Skin epidermis (tissue), 12 donors: Measurements from ENCODE around the gene POLR3F.
"Not testable (repeated sequence)": the region's sequence is repeated elsewhere in the genome, so short reads cannot be mapped to it uniquely, and the experiment has no call there.

ENCODE experiments used
- H3K27ac ChIP-seq, 21 experiments: fragments of 200-600 bp; sonication (generic) in 11 of 21; one replicate each; pipeline ENCODE4 v1.5.0; 2020; ENCODE audit warnings: mild to moderate bottlenecking in 3 of 21, inconsistent platforms in 2 of 21, moderate library complexity in 2 of 21
- H3K4me3 ChIP-seq, 7 experiments: fragments of 200-600 bp; sonication (generic) in 2 of 7; one replicate each; pipeline ENCODE4 v1.5.0; 2020; ENCODE audit warnings: inconsistent platforms in 2 of 7, mild to moderate bottlenecking in 2 of 7, moderate library complexity in 1 of 7

Gene POLR3F

DNA sequence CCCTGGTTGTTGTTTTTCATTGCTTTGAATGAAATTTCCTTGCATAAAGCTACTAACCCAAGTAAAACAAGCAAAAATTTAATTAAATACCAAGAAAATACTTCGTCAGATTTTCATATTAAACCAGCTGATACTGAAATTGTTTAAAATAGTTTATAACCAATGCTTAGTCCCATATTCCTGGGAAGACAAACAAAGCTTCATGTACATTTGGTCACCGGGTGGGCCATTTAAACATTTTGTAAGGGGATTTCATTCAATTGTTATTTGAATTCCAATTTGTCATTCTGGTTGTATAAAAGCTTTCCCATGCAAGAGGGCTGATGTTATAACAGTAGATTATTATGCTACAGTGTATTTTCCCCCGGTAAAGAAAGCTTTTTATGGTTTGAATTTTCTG lies 30.4 kb downstream of the POLR3F start:
- Histone ChIP-seq H3K27ac (peak overlapping the region in 9 of 21 experiments; percentile 17 to 89 (median 74)), H3K4me3 (peak overlapping the region in 1 of 7 experiments; percentile 68)

DNA sequence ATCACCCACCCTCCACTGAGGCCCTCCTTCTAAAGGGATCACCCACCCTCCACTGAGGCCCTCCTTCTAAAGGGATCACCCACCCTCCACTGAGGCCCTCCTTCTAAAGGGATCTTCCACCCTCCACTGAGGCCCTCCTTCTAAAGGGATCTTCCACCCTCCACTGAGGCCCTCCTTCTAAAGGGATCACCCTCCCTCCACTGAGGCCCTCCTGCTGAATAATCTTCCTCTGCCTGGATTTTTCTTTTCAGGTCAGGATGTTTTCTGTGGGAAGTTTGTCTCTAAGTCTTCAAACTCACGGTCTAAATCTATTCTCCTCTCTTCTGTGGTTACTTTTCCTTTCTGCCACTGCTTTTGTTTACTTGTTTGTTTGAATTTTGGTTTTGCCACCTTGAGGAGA lies 34.5 kb downstream of the POLR3F start:
- H3K4me3 ChIP-seq, H3K27ac ChIP-seq: not testable (repeated sequence)

DNA sequence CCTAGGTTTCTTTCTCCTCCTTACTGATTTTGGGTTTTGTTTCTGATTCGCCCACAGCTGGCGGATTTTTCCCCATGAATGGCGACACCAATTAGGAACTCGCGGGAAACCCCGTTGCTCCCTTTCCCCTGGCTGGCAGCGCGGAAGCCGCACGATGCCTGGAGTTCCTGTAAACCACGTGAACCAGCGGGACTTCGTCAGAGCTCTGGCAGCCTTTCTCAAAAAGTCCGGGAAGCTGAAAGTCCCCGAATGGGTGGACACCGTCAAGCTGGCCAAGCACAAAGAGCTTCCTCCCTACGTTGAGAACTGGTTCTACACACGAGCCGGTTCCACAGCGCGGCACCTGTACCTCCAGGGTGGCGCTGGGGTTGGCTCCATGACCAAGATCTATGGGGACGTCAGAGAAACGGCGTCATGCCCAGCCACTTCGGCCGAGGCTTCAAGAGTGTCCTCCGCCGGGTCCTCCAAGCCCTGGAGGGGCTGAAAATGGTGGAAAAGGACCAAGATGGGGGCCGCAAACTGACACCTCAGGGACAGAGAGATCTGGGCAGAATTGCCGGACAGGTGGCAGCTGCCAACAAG lies 37.4 kb downstream of the POLR3F start:
- Histone ChIP-seq H3K4me3 (peak overlapping the region in 4 of 7 experiments; percentile 1 to 19 (median 9)), H3K27ac (peak overlapping the region in 9 of 21 experiments; percentile 1 to 82 (median 69))

DNA sequence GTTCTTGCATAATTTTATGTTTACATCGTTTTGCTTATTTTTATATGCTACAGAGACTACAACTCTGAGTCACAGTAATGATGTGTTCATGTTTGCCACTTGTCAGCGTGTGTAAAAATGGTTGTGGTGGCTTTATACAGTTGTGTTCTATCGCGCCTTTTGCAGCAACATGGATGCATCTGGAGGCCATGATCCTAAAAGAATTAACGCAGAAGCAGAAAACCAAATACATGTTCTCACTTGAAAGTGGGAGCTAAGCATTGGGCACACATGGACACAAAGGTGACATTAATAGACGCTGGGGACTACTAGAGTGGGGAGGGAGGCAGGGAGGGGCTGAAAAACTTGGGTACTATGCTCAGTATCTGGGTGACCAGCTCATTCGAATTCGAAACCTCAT lies 39.6 kb downstream of the POLR3F start:
- H3K4me3 ChIP-seq: peak overlapping the region; percentile 52 to 91 (median 74)
- H3K27ac ChIP-seq: peak overlapping the region in 20 of 21 experiments; percentile 67 to 99 (median 92)

DNA sequence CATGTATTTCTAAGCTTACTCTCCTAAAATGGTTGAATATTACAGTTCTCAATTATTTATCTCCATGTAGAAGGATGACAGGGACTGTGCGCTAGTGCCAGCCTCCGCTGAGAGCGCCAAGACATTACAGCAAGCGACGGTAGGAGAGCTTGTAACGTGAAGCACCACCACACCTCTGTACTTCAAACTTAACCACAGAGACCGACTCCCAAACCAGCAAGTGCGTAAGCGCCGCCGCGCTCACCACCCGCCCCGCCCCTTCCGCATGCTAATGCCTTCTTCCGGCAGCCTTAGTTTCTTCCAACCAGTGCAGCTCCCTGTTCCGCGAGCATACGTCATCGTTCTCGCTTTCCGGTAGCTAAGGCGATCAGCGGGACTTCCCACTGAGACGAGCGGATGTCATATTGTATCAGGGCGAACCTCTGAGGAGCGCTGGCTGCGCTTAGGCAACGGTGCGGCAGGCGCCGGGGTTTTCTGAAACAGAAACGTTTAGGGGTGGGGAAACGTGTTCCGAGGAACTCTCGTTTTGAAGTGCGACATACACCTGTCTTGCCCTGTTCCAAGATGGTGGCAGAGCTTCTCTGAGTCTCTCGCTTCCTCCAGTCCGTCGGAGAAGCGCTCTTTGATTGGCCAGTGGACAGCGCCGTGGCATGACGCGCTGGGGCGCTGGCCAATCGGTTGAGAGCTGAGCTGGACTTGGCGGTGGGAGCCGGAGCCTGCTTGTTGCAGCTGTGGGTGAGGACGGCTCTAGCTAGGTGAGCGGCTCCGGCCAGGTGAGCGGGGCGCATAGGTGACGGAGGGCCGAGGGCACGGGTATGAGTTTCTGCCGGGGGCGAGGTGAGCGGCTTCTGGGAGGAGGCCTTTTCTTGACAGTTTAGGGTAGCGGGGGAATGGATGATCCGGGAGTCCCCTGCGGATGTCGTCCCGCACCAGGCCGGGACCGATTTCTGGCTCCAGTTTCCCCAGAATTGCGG lies 40.3 kb downstream of the POLR3F start, which contains the start of gene SEC23B:
SEC23B (plus strand) TSS at position 723 of the 974 bp plus-strand sequence. CDS start 2,896 bp downstream, outside the sequence.
- peak within 1 kb of the TSS; percentile 52 to 91 (median 74) for H3K4me3 ChIP-seq
- H3K27ac ChIP-seq: peak within 1 kb of the TSS; percentile 54 to 99 (median 92)

DNA sequence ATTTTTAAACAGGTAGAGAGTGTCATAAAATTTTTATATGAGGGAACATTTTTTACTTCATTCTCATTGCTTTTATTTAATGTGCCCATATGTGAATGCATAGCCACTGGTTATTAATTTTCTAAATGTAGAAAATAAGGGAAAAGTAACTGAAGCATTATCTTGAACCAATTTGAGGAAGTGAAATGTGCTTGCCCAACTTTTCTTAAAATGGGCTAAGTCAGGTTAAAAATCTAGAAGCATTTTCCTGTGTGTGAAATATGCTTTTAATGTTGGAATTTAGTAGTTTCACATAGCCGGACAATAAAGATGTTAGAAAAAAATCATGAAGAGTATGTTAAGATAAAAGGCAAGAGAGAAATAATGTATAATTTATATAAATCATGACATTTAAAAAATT lies 44.4 kb downstream of the POLR3F start:
- H3K4me3 ChIP-seq: no peak overlapping the region
- no peak overlapping the region for H3K27ac ChIP-seq

DNA sequence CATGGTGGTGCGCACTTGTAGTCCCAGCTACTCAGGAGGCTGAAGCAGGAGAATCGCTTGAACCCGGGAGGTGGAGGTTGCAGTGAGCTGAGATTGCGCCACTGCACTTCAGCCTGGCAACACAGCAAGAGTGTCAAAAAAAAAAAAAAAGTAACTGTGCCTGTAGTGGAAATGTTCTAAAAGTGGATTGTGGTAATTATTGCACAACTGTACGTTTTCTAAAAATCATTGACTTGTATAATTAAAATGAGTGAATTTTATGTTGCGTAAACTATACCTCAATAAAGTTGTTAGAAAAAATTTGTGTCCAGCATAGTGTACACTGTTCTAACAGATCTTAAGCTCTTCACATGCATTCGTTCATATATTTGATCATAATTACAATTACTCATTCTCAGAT lies 46.0 kb downstream of the POLR3F start:
- Histone ChIP-seq H3K4me3 (no peak overlapping the region), H3K27ac (no peak overlapping the region)

DNA sequence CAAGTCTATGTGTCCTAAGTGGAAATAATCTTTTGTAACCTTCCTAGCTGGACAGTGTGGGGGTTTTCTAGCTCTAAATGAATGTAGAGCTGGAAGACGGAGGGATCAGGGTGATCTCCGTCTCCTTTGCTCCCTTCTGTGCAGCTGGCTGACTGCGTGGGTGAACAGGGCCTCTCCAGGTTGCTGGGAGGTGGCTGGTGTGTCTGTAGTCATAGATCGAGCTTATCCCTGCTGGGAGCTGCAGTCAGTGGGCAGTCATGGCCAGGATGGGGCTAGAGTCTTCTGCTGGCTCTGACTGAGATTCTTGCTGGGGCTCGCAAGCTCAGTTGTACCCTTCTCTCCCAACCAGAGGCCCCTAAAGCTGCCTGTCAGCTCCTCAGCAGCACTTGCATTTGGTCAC lies 46.9 kb downstream of the POLR3F start:
- H3K27ac ChIP-seq: no peak overlapping the region
- no peak overlapping the region for H3K4me3 ChIP-seq

DNA sequence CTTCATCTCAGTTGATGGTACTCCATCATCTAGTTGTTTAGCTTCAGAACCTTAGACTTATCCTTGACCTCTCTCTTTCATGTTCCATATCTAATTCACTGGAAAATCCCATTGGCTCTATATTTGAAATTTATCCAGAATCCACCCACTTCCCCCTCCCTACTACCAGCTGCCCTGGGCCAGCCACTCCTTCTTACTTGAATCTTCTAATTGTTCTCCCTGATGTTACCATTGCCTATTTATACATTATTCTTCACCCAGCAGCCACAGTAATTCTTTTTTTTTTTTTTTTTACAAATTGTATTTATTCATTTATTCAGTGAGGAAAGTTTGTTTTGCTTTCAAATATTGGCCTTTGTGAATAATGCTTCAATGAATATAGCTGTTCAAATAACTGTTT lies 48.8 kb downstream of the POLR3F start:
- no peak overlapping the region for H3K27ac ChIP-seq
- no peak overlapping the region for H3K4me3 ChIP-seq

DNA sequence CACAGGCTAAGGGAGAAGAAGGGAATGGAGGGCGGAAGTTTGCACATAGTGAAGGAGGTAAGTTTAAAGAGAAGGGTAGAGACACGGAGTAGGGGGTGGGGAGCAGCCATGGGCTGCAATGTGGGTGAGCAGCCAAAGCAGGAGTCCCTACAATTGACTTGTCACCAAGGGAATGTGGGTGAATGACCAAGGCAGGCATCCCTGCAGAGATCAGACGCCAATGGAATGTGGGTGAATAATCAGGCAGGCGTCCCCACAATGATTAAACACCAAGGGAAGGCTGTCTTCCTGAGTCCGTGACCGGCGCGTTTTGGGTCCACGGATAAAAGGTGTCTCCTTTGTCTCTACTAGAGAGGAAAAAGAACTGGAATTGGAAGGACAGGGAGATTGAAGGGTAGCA lies 54.9 kb downstream of the POLR3F start:
- not testable (repeated sequence) for H3K27ac ChIP-seq, H3K4me3 ChIP-seq

DNA sequence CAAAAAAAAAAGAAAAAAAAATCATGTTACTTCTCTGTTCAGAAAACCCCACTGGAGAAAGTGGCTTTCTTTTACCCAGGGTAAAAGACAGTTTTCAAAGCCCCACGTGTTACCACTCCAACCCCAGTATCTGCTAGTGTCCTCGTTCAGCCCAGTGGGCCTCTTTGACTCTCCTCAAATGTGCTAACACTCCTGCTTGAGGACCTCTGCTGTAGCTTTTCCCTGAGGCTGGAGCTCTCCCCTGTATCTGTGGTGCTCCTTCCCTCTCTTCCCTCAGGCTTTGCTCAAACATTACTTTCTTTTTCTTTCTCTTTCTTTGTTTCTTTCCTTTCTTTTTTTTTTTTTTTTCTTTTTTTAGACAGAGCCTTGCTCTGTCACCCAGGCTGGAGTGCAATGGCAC lies 55.9 kb downstream of the POLR3F start:
- Histone ChIP-seq H3K27ac (no peak overlapping the region), H3K4me3 (no peak overlapping the region)

DNA sequence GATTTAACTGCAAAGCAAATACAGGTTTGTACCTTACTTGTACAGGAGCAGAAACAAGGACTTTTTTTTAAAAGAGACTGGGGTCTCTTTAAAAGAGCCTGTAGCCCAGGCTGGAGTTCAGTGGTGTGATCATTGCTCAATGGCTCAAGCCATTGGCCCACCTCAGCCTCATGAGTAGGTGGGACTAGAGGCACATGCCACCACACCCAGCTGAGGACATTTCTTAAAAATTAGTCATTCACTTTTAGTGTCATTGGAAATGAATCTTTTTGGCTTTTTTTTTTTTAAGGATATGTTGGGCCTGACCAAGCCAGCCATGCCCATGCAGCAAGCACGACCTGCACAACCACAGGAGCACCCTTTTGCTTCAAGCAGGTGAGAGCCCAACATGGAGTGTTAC lies 57.5 kb downstream of the POLR3F start:
- Histone ChIP-seq H3K4me3 (no peak overlapping the region), H3K27ac (no peak overlapping the region)

DNA sequence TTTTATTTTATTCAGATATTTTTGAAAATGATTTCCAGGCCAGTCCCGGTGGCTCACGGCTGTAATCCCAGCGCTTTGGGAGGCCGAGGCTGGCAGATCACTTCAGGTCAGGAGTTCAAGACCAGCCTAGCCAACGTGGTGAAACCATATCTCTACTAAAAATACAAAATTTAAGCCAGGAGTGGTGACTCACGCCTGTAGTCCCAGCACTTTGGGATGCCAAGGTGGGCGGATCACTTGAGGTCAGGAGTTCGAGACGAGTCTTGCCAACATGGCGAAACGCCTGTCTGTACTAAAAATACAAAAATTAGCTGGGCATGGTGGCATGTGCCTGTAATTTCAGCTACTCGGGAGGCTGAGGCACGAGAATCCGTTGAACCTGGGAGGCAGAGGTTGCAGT lies 59.6 kb downstream of the POLR3F start:
- H3K4me3 ChIP-seq, H3K27ac ChIP-seq: not testable (repeated sequence)

DNA sequence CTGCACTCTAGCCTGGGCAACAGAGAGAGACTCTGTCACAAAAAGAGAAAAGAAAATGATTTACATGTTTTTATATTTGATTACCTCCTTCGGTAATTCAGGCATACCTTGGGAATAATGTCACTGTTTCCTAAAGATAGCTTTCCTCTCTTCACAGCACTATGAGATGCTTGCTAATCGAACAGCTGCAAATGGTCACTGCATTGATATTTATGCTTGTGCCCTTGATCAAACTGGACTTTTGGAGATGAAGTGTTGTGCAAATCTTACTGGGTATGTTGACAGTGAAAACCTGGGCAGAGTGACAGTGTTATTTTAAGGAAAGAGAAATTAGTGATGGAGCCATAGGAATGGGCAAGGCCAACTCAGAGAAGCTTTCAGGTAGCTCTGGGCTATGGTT lies 60.1 kb downstream of the POLR3F start:
- H3K27ac ChIP-seq: no peak overlapping the region

DNA sequence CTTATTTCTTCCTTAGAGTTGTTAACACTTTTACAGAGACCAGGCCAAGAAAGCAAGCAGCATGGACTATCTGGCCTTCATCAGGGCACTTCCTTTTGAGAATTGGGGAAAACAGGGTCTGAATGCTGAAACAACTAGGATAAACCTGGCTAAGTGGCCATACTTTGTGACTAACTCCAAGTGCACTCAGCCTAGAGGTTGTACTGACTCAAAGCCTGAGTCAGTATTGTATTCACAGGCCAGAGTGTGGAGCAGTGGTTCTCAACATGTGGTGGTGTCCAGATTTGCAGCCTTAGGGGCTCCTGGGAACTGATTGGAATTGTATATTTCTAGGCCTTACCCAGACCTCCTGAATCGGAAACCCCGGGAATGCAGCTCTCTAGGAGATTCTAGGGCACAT lies 60.6 kb downstream of the POLR3F start:
- Histone ChIP-seq H3K4me3 (no peak overlapping the region), H3K27ac (no peak overlapping the region)

More for the DNA sequence above, 60.1 kb downstream of the POLR3F start:
- no peak overlapping the region for H3K4me3 ChIP-seq

DNA sequence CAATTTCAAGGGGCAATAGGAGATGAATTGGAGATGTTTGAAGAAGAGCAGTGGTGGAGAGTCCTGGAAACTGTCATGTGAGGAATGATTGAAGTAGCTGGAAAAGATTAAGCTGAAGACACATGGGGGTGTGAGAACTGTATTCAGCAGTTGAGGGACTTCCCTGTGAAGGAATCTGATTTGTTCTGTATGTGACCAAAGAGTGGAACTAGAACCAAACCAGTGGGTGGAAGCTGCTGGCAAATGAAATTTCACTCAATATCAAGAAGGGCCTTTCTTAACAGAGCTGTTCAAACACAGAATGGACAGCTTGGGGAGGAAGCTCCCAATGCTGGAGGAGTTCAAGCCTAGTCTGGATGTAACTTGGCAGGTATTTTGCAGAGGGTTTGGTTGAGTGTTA lies 61.9 kb downstream of the POLR3F start:
- H3K4me3 ChIP-seq: no peak overlapping the region

DNA sequence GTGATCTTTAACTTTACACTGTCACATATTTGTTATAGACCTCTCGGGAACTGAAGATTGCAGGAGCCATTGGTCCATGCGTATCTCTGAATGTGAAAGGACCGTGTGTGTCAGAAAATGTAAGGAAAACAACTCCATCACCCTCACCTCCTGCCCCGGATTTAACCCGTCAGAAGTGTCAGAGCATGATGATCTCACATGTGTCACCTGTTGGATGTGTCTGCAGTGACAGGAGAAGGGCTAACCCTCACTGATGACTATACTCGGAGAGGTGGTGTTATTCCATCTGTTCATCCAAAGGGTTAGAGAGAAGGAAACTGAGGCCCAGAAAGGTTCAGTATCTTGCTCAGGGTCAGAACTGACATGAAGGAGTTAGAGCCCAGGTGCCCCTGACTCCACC lies 65.4 kb downstream of the POLR3F start:
- H3K27ac ChIP-seq: no peak overlapping the region
- H3K4me3 ChIP-seq: no peak overlapping the region

More for the DNA sequence above, 61.9 kb downstream of the POLR3F start:
- no peak overlapping the region for H3K27ac ChIP-seq

DNA sequence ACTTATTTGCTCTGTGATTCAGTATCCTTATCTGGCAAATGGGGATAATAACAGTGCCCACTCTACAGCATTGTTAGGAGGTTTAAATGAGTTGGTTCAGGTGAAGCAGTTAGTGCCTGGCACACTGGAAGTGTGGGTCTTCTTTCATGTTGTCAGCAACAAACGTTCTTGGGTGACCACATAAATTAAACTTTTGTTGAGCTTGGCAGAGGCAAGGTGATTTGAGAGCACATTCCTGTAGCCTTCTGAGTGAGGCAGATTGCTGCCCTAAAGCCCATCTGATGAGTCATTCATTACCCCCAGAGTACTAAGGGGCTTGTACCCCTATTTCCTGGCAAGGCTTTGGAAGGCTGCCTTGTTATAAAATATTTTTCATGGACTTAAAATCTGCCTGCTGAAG lies 66.3 kb downstream of the POLR3F start:
- Histone ChIP-seq H3K27ac (no peak overlapping the region), H3K4me3 (no peak overlapping the region)

DNA sequence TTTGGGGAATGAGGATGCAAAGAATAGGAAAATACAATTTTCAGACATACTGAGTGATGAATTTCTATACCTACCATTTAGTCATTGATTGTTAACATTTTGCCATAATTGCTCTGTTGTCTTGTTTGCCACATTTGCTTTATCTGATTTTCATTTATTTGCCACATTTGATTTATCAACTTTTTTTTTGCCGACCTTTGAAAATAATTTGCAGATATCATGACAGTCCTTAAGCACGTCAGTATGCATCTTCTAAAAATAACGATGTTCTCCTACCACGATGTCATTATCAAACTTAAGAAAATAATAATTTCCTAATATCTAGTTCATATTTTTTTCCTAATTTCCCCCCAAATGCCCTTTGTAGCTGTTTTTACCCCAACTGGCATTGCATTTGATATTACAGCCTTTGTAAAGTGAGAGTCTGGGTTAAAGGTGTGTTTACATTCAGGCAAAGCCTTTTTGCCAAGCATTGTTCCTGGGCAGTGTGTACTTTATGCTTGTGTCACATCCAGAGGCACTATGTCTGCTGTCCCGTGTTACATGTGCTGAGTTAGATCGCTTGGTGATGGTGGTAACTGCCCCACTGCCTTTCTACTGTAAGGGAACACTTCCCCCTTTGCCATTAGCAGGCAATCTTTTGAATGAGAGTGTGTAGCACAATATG lies 66.9 kb downstream of the POLR3F start:
- H3K27ac ChIP-seq: no peak overlapping the region
- no peak overlapping the region for H3K4me3 ChIP-seq
